ENCODE measurements around the gene POLR3H. TPM values are rescaled to one million over a fixed set of nuclear protein-coding genes. Genes with fewer than 3 reads are reported as not detected.

Gene POLR3H
- total and polyA plus RNA-seq, 2 of the 4 experiments (the other 2 are of a cell fraction) = 37.8 to 67.8 TPM

- no peak for TF ChIP-seq MXI1 (IDR thresholded peaks at IDR 0.05; ENCODE audit: borderline replicate concordance, low read depth, low read length)
- TF ChIP-seq, protein P1, sequence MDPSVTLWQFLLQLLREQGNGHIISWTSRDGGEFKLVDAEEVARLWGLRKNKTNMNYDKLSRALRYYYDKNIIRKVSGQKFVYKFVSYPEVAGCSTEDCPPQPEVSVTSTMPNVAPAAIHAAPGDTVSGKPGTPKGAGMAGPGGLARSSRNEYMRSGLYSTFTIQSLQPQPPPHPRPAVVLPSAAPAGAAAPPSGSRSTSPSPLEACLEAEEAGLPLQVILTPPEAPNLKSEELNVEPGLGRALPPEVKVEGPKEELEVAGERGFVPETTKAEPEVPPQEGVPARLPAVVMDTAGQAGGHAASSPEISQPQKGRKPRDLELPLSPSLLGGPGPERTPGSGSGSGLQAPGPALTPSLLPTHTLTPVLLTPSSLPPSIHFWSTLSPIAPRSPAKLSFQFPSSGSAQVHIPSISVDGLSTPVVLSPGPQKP (IDR thresholded peaks at IDR 0.05; ENCODE audit: borderline replicate concordance, low read depth, low read length) = no peak
- no peak for TF ChIP-seq MAZ (IDR thresholded peaks at IDR 0.05; ENCODE audit: borderline replicate concordance, low read depth, low read length)
- TF ChIP-seq MAFK (IDR thresholded peaks at IDR 0.05; ENCODE audit: low read depth, low read length) = no peak
- no peak for TF ChIP-seq CEBPB (IDR thresholded peaks at IDR 0.05; ENCODE audit: low read depth, low read length)
Measured at GRCh38 chr22:41488596-41489385, 55.5 kb downstream of the POLR3H start (continued).
